Urothelium cell line (cell line): Measurements from ENCODE around the gene PATL1.
"Not testable (repeated sequence)": the region's sequence is repeated elsewhere in the genome, so short reads cannot be mapped to it uniquely, and the experiment has no call there.

ENCODE experiments used
- DNase-seq: peaks from one replicate; pipeline ENCODE4 v3.0.0; 2011; ENCODE audit warnings: low spot score, mixed read lengths
- FAIRE-seq: peaks from 2 replicates; lab custom pipeline; 2011; peaks lifted over from hg19 to GRCh38; lab: Jason Lieb, UNC

PATL1 gene, protein sequence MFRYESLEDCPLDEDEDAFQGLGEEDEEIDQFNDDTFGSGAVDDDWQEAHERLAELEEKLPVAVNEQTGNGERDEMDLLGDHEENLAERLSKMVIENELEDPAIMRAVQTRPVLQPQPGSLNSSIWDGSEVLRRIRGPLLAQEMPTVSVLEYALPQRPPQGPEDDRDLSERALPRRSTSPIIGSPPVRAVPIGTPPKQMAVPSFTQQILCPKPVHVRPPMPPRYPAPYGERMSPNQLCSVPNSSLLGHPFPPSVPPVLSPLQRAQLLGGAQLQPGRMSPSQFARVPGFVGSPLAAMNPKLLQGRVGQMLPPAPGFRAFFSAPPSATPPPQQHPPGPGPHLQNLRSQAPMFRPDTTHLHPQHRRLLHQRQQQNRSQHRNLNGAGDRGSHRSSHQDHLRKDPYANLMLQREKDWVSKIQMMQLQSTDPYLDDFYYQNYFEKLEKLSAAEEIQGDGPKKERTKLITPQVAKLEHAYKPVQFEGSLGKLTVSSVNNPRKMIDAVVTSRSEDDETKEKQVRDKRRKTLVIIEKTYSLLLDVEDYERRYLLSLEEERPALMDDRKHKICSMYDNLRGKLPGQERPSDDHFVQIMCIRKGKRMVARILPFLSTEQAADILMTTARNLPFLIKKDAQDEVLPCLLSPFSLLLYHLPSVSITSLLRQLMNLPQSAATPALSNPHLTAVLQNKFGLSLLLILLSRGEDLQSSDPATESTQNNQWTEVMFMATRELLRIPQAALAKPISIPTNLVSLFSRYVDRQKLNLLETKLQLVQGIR

DNA sequence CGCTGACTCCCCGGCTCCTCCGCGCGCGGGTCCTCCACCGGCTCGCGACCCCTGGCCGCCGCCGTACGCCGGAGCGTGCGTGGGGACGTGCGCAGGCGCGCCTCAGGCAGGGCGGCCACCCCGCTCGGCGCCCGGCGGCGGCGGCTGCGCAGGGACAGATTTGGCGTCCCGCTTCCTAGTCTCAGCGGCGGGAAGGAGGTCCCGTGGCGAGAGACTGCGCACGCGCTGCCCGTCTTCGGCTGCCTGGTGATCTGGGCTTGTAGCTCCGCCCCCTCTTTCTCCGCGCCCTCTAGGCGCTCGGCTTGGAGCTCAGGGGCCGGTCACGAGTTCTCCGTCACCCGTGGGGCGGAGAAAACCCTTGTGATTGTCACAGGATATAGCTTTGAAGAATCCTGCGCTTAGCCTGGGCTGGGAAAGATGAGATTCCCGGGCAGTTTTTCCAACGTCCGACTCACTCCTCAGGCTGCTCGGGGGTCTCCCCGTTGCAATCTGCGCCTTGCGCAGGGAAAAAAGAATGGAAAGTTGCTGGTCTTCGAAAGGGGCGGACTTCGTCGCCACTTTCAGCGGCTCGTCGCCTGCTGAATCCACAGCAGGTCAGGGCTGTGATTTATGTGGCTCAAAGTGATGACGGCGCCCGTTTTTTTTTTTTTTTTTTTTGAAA, at the start of gene PATL1:
Gene PATL1 (minus strand): TSS at position 88 of the 661 bp plus-strand sequence. CDS start 142 bp downstream, outside the sequence.
- DNase-seq (peak; percentile 99), FAIRE-seq (peak; percentile 20)

DNA sequence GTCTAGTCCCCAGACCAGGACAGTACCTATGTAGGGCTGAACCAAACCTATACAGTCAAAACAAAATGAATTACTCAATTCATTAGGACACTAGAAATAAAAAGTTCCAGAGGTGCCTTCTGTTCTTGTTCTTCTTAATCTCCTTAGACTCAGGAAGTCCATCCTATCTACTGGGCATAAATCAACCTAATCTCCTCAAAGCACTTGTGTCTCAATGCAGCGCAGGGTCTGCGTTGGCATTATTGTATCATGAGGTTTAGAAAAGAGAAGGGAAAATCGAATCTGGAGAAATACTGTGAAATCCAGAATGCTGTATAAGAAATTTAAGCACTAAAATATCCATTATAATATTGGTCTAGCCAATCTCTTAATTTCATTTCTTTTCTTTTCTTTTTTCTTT, 47.2 kb upstream of the PATL1 start:
- no peak for FAIRE-seq
- DNase-seq, result no peak

DNA sequence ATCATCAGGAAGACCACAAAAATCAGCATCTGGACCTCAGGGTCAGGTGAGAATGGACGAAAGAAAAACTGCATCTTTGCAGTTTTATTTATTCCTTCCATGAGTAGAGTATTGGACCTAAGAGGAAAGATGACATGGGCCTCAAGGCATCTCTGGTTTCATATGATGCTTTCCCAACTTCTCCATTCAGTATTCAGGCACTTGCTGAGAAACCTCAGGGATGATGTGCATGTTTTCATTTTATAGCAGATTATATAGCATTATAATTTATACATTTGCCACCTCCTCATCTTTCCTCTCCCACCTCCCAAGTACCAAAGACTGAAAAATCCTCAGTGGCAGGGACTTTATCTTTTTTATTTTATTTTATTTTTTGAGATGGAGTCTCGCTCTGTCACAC, 44.9 kb upstream of the PATL1 start, which contains the start of gene OR10V1:
Gene OR10V1 (minus strand): TSS at position 101 of the 400 bp plus-strand sequence. CDS start 0 bp downstream, at position 101.
- no peak for DNase-seq
- no peak for FAIRE-seq

DNA sequence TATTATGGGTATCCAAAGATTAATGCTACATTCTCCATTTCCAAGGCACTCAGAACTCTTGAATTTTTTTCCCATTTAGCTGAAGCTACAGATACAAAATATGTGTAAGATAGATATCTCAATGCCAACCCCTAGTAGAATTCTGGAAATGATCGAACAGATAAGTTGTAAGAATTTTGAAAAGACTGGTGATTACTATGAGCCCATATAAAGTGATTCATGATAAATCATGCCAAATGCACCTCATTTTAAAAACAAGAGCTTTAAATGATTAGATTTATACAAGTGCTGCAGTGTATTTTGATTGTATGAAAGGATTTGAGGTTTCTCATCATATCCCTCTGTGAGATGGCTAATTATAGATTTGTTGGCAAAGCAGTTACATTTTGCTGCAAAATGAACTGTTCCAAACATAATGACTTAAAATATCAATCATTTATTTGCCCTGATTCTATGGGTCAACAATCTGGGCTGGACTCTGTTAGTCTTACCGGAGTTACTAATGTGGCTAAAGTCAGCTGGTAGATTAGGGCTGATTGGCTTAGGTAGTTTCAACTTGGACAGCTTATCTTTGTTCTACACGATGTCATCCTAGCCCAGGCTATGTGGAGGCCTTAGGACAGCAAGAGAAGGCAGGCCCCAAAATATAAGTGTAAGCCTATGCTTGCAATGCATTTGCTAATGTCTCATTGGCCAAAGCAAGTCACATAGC, 41.5 kb upstream of the PATL1 start:
- DNase-seq (no peak), FAIRE-seq (no peak)

DNA sequence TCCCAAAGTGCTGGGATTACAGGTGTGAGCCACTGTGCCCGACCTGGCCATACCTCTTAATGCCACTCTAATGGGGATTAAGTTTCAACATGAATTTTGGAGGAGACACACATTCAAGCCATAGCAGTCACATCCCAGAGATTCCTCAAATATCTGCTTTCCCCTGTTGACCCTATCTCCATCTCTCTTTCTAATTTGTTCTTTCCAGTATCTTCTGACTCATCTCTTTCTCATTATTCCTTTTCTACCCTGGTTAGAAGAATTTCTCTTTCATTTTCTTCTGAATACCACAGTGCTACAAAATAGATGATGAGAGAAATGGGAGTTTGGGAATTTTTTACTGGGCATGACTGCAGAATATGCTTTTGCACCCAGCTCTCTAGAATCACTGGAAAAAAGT, 39.7 kb upstream of the PATL1 start:
- FAIRE-seq (no peak), DNase-seq (no peak)

DNA sequence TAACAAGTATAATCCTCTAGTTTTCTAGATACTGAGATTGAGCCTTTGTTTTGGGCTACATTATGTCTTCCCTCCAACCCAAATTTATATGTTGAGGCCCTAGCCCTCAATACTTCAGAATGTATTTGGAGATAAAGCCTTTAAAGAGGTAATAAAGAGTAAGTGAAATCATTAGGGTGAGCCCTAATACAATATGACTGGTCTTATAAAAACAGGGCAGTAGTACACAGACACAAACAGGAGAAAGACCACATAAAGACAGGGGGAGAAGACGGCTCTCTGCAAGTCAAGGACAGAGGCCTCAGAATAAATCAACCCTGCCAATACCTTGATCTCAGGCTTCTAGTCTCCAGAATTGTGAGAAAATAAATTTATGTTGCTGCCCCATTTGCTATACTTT, 38.5 kb upstream of the PATL1 start:
- FAIRE-seq, result no peak
- DNase-seq, result no peak

DNA sequence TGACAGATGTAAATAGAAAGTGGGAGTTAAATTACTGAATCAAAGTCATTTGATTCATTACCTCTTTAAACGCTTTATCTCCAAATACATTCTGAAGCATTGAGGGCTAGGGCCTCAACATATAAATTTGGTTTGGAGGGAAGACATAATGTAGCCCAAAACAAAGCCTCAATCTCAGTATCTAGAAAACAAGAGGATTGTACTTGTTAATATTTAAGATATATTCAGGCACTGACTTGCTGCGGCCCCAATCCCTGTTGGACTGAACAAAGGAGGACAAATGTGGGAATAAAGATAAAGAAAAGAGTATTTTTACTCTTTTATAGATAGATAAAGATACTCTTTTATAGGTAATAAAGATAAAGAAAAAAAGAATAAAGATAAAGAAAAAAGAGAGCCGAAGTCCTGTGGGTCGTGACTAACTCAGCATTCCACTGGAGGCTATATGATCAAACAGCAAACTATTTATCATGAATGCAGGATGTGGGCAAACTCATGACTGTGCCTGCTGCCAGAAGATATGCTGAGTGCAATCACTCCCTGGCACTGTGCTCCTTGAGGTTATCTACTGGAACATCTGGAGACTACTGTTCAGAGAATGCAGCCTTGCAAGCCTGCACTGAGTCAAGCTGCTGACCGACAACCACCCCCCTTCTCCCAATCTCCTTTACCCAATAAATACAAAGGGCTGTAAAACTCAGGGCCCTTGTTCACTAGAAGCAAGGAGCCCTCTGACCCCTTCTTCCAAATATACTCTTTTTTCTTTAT, 37.9 kb upstream of the PATL1 start:
- DNase-seq, result peak; percentile 73
- FAIRE-seq, result no peak

DNA sequence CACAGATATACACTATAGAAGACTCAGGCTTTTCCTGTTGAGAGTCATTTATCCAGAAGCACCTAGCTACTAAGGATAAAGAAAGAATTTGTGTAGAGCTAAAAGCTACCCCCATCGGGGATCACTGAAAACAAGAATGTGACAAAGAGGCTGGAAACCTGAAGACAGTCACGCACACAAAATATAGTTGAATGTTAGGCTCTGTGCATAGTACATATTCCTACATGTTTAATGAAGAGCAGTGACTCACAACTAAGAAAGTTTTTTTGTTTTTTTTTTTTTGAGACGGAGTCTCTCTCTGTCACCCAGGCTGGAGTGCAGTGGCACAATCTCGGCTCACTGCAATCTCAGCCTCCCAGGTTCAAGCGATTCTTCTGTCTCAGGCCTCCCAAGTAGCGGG, 36.5 kb upstream of the PATL1 start:
- FAIRE-seq (no peak), DNase-seq (no peak)

DNA sequence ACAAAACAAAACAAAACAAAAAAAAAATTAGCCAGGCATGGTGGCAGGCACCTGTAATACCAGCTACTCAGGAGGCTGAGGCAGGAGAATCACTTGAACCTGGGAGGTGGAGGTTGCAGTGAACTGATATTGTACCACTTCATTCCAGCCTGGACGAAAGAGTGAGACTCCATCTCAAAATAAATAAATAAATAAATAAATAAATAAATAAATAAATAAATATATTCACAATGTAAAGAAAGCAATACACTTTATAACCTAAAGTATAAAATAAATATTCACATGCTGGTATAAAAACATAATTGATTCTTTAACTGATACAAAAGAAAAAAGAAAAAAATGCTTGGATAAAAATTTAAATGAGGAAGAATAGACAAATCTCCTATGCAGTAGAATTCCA, 34.7 kb upstream of the PATL1 start:
- not testable (repeated sequence) for DNase-seq, FAIRE-seq

DNA sequence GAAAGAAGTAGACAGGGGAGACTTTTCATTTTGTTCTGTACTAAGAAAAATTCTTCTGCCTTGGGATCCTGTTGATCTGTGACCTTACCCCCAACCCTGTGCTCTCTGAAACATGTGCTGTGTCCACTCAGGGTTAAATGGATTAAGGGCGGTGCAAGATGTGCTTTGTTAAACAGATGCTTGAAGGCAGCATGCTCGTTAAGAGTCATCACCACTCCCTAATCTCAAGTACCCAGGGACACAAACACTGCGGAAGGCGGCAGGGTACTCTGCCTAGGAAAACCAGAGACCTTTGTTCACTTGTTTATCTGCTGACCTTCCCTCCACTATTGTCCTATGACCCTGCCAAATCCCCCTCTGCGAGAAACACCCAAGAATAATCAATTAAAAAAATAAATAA, 31.3 kb upstream of the PATL1 start:
- FAIRE-seq, DNase-seq: not testable (repeated sequence)

DNA sequence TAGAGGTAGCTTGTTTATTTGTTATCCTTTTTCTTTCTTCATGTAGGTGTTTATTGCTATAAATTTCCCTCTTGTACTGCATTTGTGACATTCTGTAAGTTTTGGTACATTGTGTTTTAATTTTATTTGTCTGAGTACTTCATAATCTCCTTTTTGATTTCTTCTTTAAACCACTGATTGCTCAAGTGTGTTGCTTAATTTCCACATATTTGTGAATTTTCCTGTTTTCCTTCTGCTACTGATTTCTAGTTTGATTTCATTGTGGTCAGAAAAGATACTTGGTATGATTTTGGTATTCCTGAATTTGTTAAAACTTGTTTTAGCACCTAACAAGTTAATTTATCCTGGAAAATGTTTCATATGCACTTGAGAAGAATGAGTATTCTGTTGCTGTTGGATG, 29.7 kb upstream of the PATL1 start:
- DNase-seq, result no peak
- FAIRE-seq, result no peak

DNA sequence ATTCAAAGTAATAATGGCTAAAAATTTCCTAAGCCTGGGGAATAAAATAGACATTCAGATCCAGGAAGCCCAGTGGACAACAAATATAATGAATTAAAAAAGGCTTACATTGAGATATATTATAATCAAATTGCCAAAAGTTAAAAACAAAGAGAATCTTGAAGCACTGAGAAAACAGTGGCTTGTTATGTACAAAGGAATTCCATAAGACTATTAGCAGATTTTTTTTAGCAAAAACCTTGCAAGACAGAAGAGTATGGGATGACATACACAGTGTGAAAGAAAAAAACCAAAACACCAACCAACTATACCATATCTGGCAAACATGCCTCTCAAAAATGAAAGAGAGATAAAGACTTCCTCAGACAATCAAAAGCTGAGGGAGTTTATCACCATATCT, 24.1 kb upstream of the PATL1 start:
- FAIRE-seq (no peak), DNase-seq (no peak)

DNA sequence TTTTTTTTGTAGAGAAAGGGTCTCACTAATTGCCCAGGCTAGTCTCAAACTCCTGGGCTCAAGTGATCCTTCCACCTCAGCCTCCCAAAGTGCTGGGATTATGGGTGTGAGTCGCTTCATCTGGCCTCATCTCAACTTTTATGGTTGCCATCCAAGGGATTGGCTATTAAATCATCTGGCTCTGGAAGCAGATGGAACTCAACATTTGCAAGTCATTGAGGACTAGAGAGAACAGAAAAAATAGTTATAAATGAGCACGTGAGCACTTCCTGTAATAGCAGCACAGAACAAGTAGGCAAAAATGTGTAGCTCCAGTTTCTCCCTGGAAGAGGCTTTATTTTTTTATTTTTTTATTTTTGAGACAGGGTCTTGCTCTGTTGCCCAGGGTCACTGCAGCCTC, 22.3 kb upstream of the PATL1 start:
- FAIRE-seq (no peak), DNase-seq (no peak)

DNA sequence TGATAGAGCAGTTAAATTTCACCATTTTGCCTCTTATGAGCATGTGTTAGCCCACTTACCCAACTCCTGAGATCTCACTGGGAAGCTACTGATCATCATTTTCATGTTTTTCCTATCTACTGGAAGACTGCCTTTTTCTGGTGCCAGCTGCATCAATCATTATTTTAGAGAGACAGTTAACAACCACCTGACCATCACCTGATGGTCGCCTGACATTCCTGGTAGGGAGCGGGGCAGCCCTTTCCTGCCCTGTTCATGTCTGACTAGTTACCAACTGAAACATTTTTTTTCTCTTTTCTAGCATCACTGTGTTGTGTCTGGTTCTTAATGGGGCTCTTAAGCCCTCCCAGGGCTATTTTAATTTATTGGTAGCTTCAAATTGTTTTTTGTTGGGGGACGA, 20.2 kb upstream of the PATL1 start:
- FAIRE-seq, result no peak
- DNase-seq, result no peak

DNA sequence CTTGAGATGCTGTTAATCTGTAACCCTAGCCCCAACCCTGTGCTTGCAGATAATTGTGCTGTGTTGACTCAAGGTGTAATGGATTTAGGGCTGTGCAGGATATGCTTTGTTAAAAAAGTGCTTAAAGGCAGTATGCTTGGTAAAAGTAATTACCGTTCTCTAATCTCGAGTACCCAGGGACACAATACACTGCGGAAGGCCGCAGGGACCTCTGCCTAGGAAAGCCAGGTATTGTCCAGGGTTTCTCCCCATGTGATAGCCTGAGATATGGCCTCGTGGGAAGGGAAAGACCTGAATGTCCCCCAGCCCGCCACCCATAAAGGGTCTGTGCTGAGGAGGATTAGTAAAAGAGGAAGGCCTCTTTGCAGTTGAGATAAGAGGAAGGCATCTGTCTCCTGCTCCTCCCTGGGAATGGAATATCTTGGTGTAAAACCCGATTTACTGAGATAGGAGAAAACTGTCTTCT, 12.5 kb upstream of the PATL1 start:
- FAIRE-seq, DNase-seq: not testable (repeated sequence)

DNA sequence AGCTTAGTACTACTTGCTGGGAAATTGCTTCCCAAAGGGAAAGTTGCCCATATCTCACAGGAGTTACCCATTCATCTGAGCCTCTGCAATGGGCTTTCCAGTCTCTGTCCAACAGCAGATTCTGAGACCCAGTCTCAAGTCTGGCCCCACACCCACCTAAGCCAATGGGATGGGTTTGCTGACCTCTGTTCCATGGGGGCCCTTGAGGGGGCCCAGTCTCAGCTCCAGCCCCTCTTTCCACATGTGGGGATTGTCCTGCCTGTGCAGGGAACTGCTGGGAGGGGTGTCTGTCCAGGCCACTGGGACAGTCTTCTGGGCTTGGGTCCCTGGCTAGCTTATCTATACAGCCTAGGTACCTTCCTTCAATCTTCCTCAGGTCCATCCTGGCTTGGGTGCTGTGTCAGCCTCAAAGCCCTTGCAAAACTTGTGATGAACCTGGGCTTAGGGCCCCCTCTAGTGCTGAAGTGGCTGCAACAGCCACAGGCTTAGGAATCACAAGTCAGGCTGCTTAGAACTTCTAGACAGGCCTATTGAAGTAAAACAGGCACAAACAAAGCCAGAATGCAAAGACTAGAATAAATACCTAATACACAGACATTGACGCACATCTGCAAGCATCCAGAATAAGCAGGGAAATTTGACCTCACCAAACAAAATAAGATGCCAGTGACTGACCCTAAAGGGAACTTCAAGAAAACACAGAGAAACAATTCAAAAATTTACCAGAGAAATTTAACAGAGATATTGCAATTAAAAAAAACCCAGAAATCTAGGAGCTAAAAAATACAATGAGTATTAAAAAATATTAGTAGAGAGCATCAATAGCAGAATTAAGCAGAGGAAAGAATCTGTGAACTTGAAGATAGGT, 11.7 kb upstream of the PATL1 start:
- FAIRE-seq (no peak), DNase-seq (peak; percentile 62)

DNA sequence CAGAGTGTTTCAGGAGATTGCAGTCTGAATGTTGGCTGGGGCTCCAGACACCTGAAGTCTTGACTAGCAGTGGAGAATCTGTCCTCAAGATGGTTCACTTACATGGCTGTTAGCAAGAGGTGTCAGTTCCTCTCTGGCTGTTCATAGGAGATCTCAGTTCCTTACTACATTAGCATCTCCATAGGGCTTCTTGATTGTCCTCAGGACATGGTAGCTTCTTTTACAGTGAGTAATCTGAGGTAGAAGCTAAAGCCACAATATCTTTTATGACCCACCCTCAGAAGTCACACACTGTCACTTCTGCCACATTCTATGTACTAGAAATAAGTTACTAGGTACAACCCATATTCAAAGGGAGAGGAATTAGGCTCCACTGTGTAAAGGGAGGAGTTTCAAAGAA, 10.5 kb upstream of the PATL1 start:
- FAIRE-seq (no peak), DNase-seq (no peak)

DNA sequence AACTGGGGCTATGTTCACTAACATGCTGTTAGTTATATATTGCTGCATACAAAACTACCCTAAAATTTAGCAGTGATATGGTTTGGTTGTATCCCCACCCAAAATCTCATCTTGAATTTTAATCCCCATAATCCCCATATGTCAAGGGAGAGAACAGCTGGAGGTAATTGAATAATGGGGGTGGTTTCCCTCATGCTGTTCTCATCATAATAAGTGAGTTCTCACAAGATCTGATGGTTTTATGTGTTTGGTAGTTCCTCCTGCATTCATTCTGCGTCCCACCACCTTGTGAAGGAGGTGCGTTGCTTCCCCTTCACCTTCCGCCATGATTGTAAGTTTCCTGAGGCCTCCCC, 10.0 kb upstream of the PATL1 start:
- FAIRE-seq (no peak), DNase-seq (no peak)
